Measurements from ENCODE around the gene CCNY. TPM values are rescaled to one million over a fixed set of nuclear protein-coding genes. Genes with fewer than 3 reads are reported as not detected.

The CCNY gene
- total and polyA plus RNA-seq, 2 of the 13 experiments (the other 11 are each of a cell fraction or from before 2014, with no cell fraction given) = 48.2 to 54.7 TPM

DNA sequence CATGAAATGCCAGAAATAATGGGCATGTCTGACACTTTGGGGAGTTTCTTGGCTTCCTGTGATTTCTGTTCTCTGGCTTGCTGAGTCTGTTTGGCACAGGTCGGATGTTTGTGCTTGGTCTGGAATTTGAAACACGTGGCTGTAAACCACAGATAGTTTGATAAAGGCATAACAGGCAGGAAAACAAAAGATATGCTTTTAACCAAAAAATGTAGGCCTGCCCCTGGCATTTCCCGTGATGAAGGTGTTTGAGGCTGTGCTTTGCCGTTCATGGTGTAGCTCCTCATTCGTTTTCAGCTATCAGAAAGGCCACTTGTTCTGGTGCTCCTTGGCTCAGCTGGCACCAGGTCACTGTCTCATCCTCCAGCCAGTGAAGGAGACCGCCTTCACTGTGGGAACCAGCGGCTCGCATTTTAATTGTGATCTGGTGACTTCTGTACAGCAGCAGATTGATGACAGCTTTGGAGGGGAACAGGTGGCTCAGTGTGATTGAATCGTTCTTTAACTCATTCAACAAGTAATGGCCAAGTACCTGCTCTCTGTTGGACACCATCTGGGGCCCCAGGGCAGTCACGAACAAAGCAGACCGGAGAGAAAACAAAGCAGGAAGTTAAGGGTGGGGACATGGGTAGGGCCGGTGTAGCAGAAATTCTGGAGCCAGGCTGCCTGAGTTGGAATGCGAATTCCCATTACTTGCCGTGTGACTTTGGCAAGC is 111.5 kb downstream of the CCNY start (continued):
- TF ChIP-seq, protein P1, sequence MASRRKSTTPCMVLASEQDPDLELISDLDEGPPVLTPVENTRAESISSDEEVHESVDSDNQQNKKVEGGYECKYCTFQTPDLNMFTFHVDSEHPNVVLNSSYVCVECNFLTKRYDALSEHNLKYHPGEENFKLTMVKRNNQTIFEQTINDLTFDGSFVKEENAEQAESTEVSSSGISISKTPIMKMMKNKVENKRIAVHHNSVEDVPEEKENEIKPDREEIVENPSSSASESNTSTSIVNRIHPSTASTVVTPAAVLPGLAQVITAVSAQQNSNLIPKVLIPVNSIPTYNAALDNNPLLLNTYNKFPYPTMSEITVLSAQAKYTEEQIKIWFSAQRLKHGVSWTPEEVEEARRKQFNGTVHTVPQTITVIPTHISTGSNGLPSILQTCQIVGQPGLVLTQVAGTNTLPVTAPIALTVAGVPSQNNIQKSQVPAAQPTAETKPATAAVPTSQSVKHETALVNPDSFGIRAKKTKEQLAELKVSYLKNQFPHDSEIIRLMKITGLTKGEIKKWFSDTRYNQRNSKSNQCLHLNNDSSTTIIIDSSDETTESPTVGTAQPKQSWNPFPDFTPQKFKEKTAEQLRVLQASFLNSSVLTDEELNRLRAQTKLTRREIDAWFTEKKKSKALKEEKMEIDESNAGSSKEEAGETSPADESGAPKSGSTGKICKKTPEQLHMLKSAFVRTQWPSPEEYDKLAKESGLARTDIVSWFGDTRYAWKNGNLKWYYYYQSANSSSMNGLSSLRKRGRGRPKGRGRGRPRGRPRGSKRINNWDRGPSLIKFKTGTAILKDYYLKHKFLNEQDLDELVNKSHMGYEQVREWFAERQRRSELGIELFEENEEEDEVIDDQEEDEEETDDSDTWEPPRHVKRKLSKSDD (CRISPR knock-in tag; IDR thresholded peaks at IDR 0.05; ENCODE audit: low read depth) = no peak
- TF ChIP-seq, protein P2, sequence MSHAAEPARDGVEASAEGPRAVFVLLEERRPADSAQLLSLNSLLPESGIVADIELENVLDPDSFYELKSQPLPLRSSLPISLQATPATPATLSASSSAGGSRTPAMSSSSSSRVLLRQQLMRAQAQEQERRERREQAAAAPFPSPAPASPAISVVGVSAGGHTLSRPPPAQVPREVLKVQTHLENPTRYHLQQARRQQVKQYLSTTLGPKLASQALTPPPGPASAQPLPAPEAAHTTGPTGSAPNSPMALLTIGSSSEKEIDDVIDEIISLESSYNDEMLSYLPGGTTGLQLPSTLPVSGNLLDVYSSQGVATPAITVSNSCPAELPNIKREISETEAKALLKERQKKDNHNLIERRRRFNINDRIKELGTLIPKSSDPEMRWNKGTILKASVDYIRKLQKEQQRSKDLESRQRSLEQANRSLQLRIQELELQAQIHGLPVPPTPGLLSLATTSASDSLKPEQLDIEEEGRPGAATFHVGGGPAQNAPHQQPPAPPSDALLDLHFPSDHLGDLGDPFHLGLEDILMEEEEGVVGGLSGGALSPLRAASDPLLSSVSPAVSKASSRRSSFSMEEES (CRISPR knock-in tag; IDR thresholded peaks at IDR 0.05) = peak; percentile 76
- TF ChIP-seq EZH2 (conservative IDR thresholded peaks at IDR 0.05; ENCODE audit: low read depth, low read length) = no peak
- TF ChIP-seq, protein P3, sequence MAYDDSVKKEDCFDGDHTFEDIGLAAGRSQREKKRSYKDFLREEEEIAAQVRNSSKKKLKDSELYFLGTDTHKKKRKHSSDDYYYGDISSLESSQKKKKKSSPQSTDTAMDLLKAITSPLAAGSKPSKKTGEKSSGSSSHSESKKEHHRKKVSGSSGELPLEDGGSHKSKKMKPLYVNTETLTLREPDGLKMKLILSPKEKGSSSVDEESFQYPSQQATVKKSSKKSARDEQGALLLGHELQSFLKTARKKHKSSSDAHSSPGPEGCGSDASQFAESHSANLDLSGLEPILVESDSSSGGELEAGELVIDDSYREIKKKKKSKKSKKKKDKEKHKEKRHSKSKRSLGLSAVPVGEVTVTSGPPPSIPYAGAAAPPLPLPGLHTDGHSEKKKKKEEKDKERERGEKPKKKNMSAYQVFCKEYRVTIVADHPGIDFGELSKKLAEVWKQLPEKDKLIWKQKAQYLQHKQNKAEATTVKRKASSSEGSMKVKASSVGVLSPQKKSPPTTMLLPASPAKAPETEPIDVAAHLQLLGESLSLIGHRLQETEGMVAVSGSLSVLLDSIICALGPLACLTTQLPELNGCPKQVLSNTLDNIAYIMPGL (CRISPR knock-in tag; IDR thresholded peaks at IDR 0.05; ENCODE audit: borderline replicate concordance in 1 of 2, low read depth in 1 of 2) = 0 out of 4 replicates have a peak, but pooled peaks of 1 of the 2 experiments have one; percentile 42
- no peak for TF ChIP-seq HOXA5 (CRISPR knock-in tag; IDR thresholded peaks at IDR 0.05)
- TF ChIP-seq GABPA (IDR thresholded peaks at IDR 0.05; ENCODE audit: low read depth, low read length) = no peak
- peak; percentile 29; the same call in 1 of the 2 replicates for TF ChIP-seq GABPA (CRISPR knock-in tag; IDR thresholded peaks at IDR 0.05; ENCODE audit: low read depth)
- TF ChIP-seq, protein P4, sequence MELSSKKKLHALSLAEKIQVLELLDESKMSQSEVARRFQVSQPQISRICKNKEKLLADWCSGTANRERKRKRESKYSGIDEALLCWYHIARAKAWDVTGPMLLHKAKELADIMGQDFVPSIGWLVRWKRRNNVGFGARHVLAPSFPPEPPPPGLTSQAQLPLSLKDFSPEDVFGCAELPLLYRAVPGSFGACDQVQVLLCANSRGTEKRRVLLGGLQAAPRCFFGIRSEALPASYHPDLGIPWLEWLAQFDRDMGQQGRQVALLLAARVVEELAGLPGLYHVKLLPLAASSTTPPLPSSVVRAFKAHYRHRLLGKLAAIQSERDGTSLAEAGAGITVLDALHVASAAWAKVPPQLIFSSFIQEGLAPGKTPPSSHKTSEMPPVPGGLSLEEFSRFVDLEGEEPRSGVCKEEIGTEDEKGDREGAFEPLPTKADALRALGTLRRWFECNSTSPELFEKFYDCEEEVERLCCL (CRISPR knock-in tag; IDR thresholded peaks at IDR 0.05; ENCODE audit: borderline replicate concordance) = no peak
- TF ChIP-seq ZNF331 (CRISPR knock-in tag; IDR thresholded peaks at IDR 0.05) = peak; percentile 10; the same call in 1 of the 2 replicates
- TF ChIP-seq ZNF207 (IDR thresholded peaks at IDR 0.05; ENCODE audit: borderline replicate concordance) = no peak
- 0 out of 2 replicates have a peak, but pooled peaks have one; percentile 29 for TF ChIP-seq SMAD3 (CRISPR knock-in tag; IDR thresholded peaks at IDR 0.05)
- TF ChIP-seq, protein P5, sequence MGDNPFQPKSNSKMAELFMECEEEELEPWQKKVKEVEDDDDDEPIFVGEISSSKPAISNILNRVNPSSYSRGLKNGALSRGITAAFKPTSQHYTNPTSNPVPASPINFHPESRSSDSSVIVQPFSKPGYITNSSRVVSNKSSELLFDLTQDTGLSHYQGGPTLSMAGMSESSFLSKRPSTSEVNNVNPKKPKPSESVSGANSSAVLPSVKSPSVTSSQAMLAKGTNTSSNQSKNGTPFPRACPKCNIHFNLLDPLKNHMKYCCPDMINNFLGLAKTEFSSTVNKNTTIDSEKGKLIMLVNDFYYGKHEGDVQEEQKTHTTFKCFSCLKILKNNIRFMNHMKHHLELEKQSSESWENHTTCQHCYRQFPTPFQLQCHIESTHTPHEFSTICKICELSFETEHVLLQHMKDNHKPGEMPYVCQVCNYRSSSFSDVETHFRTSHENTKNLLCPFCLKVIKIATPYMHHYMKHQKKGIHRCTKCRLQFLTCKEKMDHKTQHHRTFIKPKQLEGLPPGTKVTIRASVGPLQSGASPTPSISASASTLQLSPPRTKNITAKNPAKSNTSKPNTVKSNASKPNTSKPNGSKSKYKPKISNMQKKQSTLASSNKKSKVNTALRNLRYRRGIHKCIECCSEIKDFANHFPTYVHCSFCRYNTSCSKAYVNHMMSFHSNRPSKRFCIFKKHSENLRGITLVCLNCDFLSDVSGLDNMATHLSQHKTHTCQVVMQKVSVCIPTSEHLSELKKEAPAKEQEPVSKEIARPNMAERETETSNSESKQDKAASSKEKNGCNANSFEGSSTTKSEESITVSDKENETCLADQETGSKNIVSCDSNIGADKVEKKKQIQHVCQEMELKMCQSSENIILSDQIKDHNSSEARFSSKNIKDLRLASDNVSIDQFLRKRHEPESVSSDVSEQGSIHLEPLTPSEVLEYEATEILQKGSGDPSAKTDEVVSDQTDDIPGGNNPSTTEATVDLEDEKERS (CRISPR knock-in tag; IDR thresholded peaks at IDR 0.05) = no peak
- no peak for TF ChIP-seq ZNF382 (CRISPR knock-in tag; IDR thresholded peaks at IDR 0.05; ENCODE audit: borderline replicate concordance)
- TF ChIP-seq, protein P6, sequence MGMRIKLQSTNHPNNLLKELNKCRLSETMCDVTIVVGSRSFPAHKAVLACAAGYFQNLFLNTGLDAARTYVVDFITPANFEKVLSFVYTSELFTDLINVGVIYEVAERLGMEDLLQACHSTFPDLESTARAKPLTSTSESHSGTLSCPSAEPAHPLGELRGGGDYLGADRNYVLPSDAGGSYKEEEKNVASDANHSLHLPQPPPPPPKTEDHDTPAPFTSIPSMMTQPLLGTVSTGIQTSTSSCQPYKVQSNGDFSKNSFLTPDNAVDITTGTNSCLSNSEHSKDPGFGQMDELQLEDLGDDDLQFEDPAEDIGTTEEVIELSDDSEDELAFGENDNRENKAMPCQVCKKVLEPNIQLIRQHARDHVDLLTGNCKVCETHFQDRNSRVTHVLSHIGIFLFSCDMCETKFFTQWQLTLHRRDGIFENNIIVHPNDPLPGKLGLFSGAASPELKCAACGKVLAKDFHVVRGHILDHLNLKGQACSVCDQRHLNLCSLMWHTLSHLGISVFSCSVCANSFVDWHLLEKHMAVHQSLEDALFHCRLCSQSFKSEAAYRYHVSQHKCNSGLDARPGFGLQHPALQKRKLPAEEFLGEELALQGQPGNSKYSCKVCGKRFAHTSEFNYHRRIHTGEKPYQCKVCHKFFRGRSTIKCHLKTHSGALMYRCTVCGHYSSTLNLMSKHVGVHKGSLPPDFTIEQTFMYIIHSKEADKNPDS (CRISPR knock-in tag; IDR thresholded peaks at IDR 0.05) = no peak
- TF ChIP-seq REXO4 (CRISPR knock-in tag; IDR thresholded peaks at IDR 0.05; ENCODE audit: borderline replicate concordance) = no peak

Measured in HepG2 (cell line).